ENCODE measurements around the gene TIMMDC1. TPM values are rescaled to one million over a fixed set of nuclear protein-coding genes. Genes with fewer than 3 reads are reported as not detected.

The TIMMDC1 gene
- total and polyA plus RNA-seq, 10 of the 15 experiments (the other 5 are each of a cell fraction or from before 2014, with no cell fraction given): 55.9 to 146 (median 72.1) TPM

GRCh38 chr3:119530456-119530855 is 32.1 kb downstream of the TIMMDC1 start (continued):
- TF ChIP-seq, protein P1, sequence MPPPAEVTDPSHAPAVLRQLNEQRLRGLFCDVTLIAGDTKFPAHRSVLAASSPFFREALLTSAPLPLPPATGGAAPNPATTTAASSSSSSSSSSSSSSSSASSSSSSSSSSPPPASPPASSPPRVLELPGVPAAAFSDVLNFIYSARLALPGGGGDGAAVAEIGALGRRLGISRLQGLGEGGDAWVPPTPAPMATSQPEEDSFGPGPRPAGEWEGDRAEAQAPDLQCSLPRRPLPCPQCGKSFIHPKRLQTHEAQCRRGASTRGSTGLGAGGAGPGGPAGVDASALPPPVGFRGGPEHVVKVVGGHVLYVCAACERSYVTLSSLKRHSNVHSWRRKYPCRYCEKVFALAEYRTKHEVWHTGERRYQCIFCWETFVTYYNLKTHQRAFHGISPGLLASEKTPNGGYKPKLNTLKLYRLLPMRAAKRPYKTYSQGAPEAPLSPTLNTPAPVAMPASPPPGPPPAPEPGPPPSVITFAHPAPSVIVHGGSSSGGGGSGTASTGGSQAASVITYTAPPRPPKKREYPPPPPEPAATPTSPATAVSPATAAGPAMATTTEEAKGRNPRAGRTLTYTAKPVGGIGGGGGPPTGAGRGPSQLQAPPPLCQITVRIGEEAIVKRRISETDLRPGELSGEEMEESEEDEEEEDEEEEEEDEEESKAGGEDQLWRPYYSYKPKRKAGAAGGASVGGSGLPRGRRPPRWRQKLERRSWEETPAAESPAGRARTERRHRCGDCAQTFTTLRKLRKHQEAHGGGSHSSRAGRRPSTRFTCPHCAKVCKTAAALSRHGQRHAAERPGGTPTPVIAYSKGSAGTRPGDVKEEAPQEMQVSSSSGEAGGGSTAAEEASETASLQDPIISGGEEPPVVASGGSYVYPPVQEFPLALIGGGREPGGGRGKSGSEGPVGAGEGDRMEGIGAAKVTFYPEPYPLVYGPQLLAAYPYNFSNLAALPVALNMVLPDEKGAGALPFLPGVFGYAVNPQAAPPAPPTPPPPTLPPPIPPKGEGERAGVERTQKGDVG (CRISPR knock-in tag; IDR thresholded peaks at IDR 0.05): no peak
- TF ChIP-seq TARDBP (IDR thresholded peaks at IDR 0.05; ENCODE audit: borderline replicate concordance): no peak
- TF ChIP-seq, protein P2, sequence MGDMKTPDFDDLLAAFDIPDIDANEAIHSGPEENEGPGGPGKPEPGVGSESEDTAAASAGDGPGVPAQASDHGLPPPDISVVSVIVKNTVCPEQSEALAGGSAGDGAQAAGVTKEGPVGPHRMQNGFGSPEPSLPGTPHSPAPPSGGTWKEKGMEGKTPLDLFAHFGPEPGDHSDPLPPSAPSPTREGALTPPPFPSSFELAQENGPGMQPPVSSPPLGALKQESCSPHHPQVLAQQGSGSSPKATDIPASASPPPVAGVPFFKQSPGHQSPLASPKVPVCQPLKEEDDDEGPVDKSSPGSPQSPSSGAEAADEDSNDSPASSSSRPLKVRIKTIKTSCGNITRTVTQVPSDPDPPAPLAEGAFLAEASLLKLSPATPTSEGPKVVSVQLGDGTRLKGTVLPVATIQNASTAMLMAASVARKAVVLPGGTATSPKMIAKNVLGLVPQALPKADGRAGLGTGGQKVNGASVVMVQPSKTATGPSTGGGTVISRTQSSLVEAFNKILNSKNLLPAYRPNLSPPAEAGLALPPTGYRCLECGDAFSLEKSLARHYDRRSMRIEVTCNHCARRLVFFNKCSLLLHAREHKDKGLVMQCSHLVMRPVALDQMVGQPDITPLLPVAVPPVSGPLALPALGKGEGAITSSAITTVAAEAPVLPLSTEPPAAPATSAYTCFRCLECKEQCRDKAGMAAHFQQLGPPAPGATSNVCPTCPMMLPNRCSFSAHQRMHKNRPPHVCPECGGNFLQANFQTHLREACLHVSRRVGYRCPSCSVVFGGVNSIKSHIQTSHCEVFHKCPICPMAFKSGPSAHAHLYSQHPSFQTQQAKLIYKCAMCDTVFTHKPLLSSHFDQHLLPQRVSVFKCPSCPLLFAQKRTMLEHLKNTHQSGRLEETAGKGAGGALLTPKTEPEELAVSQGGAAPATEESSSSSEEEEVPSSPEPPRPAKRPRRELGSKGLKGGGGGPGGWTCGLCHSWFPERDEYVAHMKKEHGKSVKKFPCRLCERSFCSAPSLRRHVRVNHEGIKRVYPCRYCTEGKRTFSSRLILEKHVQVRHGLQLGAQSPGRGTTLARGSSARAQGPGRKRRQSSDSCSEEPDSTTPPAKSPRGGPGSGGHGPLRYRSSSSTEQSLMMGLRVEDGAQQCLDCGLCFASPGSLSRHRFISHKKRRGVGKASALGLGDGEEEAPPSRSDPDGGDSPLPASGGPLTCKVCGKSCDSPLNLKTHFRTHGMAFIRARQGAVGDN (IDR thresholded peaks at IDR 0.05): no peak
- TF ChIP-seq NKRF (conservative IDR thresholded peaks at IDR 0.05): no peak
- no peak for TF ChIP-seq ZNF592 (IDR thresholded peaks at IDR 0.05)
- no peak for TF ChIP-seq HDAC2 (IDR thresholded peaks at IDR 0.05)
- TF ChIP-seq YY1 (IDR thresholded peaks at IDR 0.05; ENCODE audit: low read depth, low read length): no peak
- no peak for TF ChIP-seq NRF1 (conservative IDR thresholded peaks at IDR 0.05; ENCODE audit: low read depth, low read length)
- TF ChIP-seq POU2F2 (IDR thresholded peaks at IDR 0.05; ENCODE audit: borderline replicate concordance, low read depth, low read length): no peak

All from GM12878 (cell line).